HL-60 (cell line): Measurements from ENCODE around the gene TMEM132D.

Experiments
- GABPA ChIP-seq: IDR thresholded peaks from 2 replicates; pipeline ENCODE4 v1.6.1; 2012; ENCODE audit warnings: low read depth
- SPI1 ChIP-seq: IDR thresholded peaks from 2 replicates; pipeline ENCODE4 v1.6.1; 2012; ENCODE audit warnings: low read depth, mild to moderate bottlenecking, borderline replicate concordance
- TF ChIP-seq, protein P1 (sequence below): IDR thresholded peaks from one replicate; pipeline ENCODE4 v1.5.1; 2011; ENCODE audit warnings: low read length, control low read depth, inconsistent platforms; ENCODE audit not compliant: insufficient read depth
- TF ChIP-seq, protein P2 (sequence below): IDR thresholded peaks from 2 replicates; pipeline ENCODE4 v1.6.1; 2012; ENCODE audit warnings: low read depth; ENCODE audit not compliant: insufficient replicate concordance

DNA sequence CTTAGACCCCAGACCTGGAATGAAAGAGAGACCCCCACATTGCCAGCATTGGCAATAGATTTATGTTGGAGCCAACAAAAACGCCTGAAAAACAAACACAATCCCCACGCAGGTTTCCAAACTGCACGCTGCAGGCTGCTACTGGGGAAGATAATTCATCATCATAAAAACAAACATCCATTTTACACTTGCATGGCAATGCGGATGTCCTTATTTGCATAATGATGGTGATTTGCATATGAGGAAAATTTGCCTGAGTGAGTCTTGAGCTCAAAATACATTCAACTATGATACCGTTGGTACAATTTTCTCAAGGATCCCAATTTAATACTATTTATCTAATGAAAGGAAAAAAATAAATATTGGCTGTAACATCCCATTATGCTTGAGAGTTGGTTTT lies 33.6 kb upstream of the TMEM132D start:
- TF ChIP-seq, protein P1, sequence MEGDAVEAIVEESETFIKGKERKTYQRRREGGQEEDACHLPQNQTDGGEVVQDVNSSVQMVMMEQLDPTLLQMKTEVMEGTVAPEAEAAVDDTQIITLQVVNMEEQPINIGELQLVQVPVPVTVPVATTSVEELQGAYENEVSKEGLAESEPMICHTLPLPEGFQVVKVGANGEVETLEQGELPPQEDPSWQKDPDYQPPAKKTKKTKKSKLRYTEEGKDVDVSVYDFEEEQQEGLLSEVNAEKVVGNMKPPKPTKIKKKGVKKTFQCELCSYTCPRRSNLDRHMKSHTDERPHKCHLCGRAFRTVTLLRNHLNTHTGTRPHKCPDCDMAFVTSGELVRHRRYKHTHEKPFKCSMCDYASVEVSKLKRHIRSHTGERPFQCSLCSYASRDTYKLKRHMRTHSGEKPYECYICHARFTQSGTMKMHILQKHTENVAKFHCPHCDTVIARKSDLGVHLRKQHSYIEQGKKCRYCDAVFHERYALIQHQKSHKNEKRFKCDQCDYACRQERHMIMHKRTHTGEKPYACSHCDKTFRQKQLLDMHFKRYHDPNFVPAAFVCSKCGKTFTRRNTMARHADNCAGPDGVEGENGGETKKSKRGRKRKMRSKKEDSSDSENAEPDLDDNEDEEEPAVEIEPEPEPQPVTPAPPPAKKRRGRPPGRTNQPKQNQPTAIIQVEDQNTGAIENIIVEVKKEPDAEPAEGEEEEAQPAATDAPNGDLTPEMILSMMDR, result no peak
- TF ChIP-seq, protein P2, sequence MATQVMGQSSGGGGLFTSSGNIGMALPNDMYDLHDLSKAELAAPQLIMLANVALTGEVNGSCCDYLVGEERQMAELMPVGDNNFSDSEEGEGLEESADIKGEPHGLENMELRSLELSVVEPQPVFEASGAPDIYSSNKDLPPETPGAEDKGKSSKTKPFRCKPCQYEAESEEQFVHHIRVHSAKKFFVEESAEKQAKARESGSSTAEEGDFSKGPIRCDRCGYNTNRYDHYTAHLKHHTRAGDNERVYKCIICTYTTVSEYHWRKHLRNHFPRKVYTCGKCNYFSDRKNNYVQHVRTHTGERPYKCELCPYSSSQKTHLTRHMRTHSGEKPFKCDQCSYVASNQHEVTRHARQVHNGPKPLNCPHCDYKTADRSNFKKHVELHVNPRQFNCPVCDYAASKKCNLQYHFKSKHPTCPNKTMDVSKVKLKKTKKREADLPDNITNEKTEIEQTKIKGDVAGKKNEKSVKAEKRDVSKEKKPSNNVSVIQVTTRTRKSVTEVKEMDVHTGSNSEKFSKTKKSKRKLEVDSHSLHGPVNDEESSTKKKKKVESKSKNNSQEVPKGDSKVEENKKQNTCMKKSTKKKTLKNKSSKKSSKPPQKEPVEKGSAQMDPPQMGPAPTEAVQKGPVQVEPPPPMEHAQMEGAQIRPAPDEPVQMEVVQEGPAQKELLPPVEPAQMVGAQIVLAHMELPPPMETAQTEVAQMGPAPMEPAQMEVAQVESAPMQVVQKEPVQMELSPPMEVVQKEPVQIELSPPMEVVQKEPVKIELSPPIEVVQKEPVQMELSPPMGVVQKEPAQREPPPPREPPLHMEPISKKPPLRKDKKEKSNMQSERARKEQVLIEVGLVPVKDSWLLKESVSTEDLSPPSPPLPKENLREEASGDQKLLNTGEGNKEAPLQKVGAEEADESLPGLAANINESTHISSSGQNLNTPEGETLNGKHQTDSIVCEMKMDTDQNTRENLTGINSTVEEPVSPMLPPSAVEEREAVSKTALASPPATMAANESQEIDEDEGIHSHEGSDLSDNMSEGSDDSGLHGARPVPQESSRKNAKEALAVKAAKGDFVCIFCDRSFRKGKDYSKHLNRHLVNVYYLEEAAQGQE, result no peak
- TF ChIP-seq SPI1, result no peak
- TF ChIP-seq GABPA, result no peak
